ENCODE results near the gene PXYLP1. TPM values are rescaled to one million over a fixed set of nuclear protein-coding genes. Genes with fewer than 3 reads are reported as not detected.

PXYLP1 gene
- polyA plus RNA-seq, 1 experiment, result 11.2 TPM

- no peak for TF ChIP-seq CTCF (IDR thresholded peaks at IDR 0.05; ENCODE audit: insufficient read depth, low read depth, low read length)
- CTCF ChIA-PET, result interaction anchor here (1.9 kb wide), 1 partner anchor 20 kb away, joined by 4 read pairs; no protein-coding TSS in a partner anchor
- no peak for DNase-seq (ENCODE audit: low read depth)
- H3K36me3 ChIP-seq (ENCODE audit: control insufficient read depth, insufficient read depth, low read length), result no peaks in the 10 kb centered on the region
- POLR2A ChIA-PET, result no interaction called here
- H3K27me3 ChIP-seq (ENCODE audit: control insufficient read depth, insufficient read depth, low read length), result no peaks in the 10 kb centered on the region
- H3K4me3 ChIP-seq (ENCODE audit: low read depth, low read length), result no peak overlapping the region
Measured at GRCh38 chr3:141259821-141260629, 28.4 kb downstream of the PXYLP1 start.

DNA sequence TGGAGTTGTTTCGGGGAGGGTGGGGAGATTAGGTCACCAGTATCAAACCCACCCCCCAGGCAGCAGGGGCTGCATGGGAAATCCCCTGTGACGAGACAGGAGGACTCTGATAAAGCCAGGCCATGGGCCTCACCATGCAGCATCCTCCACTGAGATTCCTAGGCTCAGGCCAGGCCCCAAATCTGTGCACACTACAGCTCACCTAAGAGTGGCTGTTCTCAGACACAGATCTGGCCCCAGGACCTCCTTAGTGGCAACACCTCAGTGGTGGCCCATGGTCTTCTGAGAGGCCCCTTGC is 29.0 kb downstream of the PXYLP1 start:
- POLR2A ChIA-PET, result no interaction called here
- no peak for TF ChIP-seq CTCF (IDR thresholded peaks at IDR 0.05; ENCODE audit: insufficient read depth, low read depth, low read length)
- Histone ChIP-seq H3K4me3 (ENCODE audit: low read depth, low read length) (no peak overlapping the region), H3K36me3 (ENCODE audit: control insufficient read depth, insufficient read depth, low read length) (no peaks in the 10 kb centered on the region; the same call in 1 of the 2 replicates), H3K27me3 (ENCODE audit: control insufficient read depth, insufficient read depth, low read length) (no peaks in the 10 kb centered on the region)
- CTCF ChIA-PET, result interaction anchor here (1.8 to 1.9 kb wide), 2 partner anchors 20 to 32 kb away, joined by 4 read pairs; no protein-coding TSS in a partner anchor
- no peak for DNase-seq (ENCODE audit: low read depth)

- ChIA-PET CTCF (interaction anchor here (1.3 to 1.8 kb wide), 3 partner anchors 9 to 33 kb away, joined by 3 to 4 read pairs (median 3); no protein-coding TSS in a partner anchor), POLR2A (no interaction called here)
- H3K36me3 ChIP-seq (ENCODE audit: control insufficient read depth, insufficient read depth, low read length), result no peaks in the 10 kb centered on the region; the same call in 1 of the 2 replicates
- no peak for TF ChIP-seq CTCF (IDR thresholded peaks at IDR 0.05; ENCODE audit: insufficient read depth, low read depth, low read length)
- no peaks in the 10 kb centered on the region for H3K27me3 ChIP-seq (ENCODE audit: control insufficient read depth, insufficient read depth, low read length)
- H3K4me3 ChIP-seq (ENCODE audit: low read depth, low read length), result no peak overlapping the region
- DNase-seq (ENCODE audit: low read depth), result no peak
Measured at GRCh38 chr3:141261472-141262307, 30.1 kb downstream of the PXYLP1 start.

DNA sequence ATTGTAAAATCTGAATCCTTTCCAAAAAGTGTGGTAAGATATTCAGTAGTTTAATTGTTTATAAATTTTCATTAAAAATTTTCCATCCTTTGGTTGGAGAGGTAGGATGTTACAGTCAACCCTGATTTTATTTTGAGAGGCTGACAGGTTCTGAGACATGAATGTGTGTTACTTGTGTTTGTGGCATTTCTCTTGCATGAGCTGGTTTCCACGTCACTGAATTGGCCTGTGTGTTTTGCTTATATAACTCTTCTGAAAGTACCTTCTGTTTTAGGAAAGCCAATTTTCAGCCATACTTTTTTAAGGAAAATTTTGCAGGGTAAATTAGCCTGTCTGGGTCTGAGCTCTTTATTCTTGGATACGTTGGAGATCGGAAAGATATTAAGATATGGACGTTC is 30.7 kb downstream of the PXYLP1 start:
- CTCF ChIA-PET, result interaction anchor here (1.3 to 1.8 kb wide), 3 partner anchors 9 to 33 kb away, joined by 3 to 4 read pairs (median 3); no protein-coding TSS in a partner anchor
- POLR2A ChIA-PET, result no interaction called here

More for the DNA sequence above, 30.7 kb downstream of the PXYLP1 start:
- Histone ChIP-seq H3K27me3 (ENCODE audit: control insufficient read depth, insufficient read depth, low read length) (no peaks in the 10 kb centered on the region), H3K36me3 (ENCODE audit: control insufficient read depth, insufficient read depth, low read length) (no peaks in the 10 kb centered on the region; the same call in 1 of the 2 replicates), H3K4me3 (ENCODE audit: low read depth, low read length) (no peak overlapping the region)
- TF ChIP-seq CTCF (IDR thresholded peaks at IDR 0.05; ENCODE audit: insufficient read depth, low read depth, low read length), result no peak
- DNase-seq (ENCODE audit: low read depth), result peak; percentile 13
